ENCODE measurements around the gene HDAC1.

Gene HDAC1

GRCh38 chr1:32329931-32330466 is 38.1 kb downstream of the HDAC1 start:
- Histone ChIP-seq H3K4me1 (ENCODE audit: control insufficient read depth, low read depth, low read length) (peaks cover 5% of the 10 kb centered on the region), H3K56ac (ENCODE audit: low read length) (no peak overlapping the region), H3K79me1 (ENCODE audit: low read length) (peaks cover 12% of the 10 kb centered on the region), H2BK5ac (ENCODE audit: low read length) (no peak overlapping the region), H3K4ac (ENCODE audit: low read depth, low read length) (no peak overlapping the region), H3K9ac (ENCODE audit: low read length) (no peak overlapping the region), H4K8ac (ENCODE audit: low read depth, low read length) (no peak overlapping the region), H4K5ac (ENCODE audit: low read length) (no peak overlapping the region), H3K36me3 (ENCODE audit: control insufficient read depth, insufficient read depth, low read length) (peaks cover 10% of the 10 kb centered on the region), H3K18ac (ENCODE audit: low read length) (no peak overlapping the region), H2BK15ac (replicated peaks; ENCODE audit: low read depth) (no peak overlapping the region), H3K79me2 (ENCODE audit: control insufficient read depth, insufficient read depth, low read length) (peaks cover 16% of the 10 kb centered on the region), H2BK120ac (ENCODE audit: low read depth, low read length) (no peak overlapping the region), H3K27me3 (ENCODE audit: insufficient read depth, low read length, poor library complexity) (no peaks in the 10 kb centered on the region), H3K4me2 (ENCODE audit: low read length) (no peak overlapping the region), H3K27ac (ENCODE audit: low read depth, low read length) (no peak overlapping the region), H3K23ac (ENCODE audit: low read length) (no peak overlapping the region), H3K4me3 (ENCODE audit: low read length) (no peak overlapping the region), H2AK5ac (ENCODE audit: low read length) (no peak overlapping the region)
- WGBS (ENCODE audit: extremely low coverage, insufficient coverage, low lambda C conversion rate) = no CpG with 5 or more reads among the region's 4 CpGs
- DNase-seq = no peak

- DNase-seq = no peak
- no peak overlapping the region for H3K23ac ChIP-seq (ENCODE audit: low read length)
- no peak overlapping the region for H3K18ac ChIP-seq (ENCODE audit: low read length)
- no peak overlapping the region for H2AK5ac ChIP-seq (ENCODE audit: low read length)
- peaks cover 12% of the 10 kb centered on the region for H3K79me1 ChIP-seq (ENCODE audit: low read length)
- H3K56ac ChIP-seq (ENCODE audit: low read length) = no peak overlapping the region
- no peak overlapping the region for H2BK5ac ChIP-seq (ENCODE audit: low read length)
- no peak overlapping the region for H3K9ac ChIP-seq (ENCODE audit: low read length)
- no peak overlapping the region for H3K27ac ChIP-seq (ENCODE audit: low read depth, low read length)
- H3K4me1 ChIP-seq (ENCODE audit: control insufficient read depth, low read depth, low read length) = peaks cover 5% of the 10 kb centered on the region
- no peak overlapping the region for H3K4ac ChIP-seq (ENCODE audit: low read depth, low read length)
- no peak overlapping the region for H2BK120ac ChIP-seq (ENCODE audit: low read depth, low read length)
- no peak overlapping the region for H4K5ac ChIP-seq (ENCODE audit: low read length)
- WGBS (ENCODE audit: extremely low coverage, insufficient coverage, low lambda C conversion rate) = no CpG with 5 or more reads among the region's 12 CpGs
- H3K36me3 ChIP-seq (ENCODE audit: control insufficient read depth, insufficient read depth, low read length) = peaks cover 10% of the 10 kb centered on the region
- H2BK15ac ChIP-seq (replicated peaks; ENCODE audit: low read depth) = no peak overlapping the region
- no peak overlapping the region for H3K4me3 ChIP-seq (ENCODE audit: low read length)
- H3K27me3 ChIP-seq (ENCODE audit: insufficient read depth, low read length, poor library complexity) = no peaks in the 10 kb centered on the region
- H3K79me2 ChIP-seq (ENCODE audit: control insufficient read depth, insufficient read depth, low read length) = peaks cover 22% of the 10 kb centered on the region
- H4K8ac ChIP-seq (ENCODE audit: low read depth, low read length) = no peak overlapping the region
- no peak overlapping the region for H3K4me2 ChIP-seq (ENCODE audit: low read length)
Measured at GRCh38 chr1:32330558-32331151, 38.8 kb downstream of the HDAC1 start.

GRCh38 chr1:32331549-32331948 is 39.7 kb downstream of the HDAC1 start:
- H3K27me3 ChIP-seq (ENCODE audit: insufficient read depth, low read length, poor library complexity) = no peaks in the 10 kb centered on the region
- no peak overlapping the region for H2BK15ac ChIP-seq (replicated peaks; ENCODE audit: low read depth)
- no peak overlapping the region for H3K56ac ChIP-seq (ENCODE audit: low read length)
- H3K4ac ChIP-seq (ENCODE audit: low read depth, low read length) = no peak overlapping the region
- peaks cover 5% of the 10 kb centered on the region for H3K4me1 ChIP-seq (ENCODE audit: control insufficient read depth, low read depth, low read length)
- no peak overlapping the region for H3K4me2 ChIP-seq (ENCODE audit: low read length)
- no peak for DNase-seq
- H2AK5ac ChIP-seq (ENCODE audit: low read length) = no peak overlapping the region
- H3K79me1 ChIP-seq (ENCODE audit: low read length) = peaks cover 12% of the 10 kb centered on the region
- no peak overlapping the region for H3K18ac ChIP-seq (ENCODE audit: low read length)
- no peak overlapping the region for H3K9ac ChIP-seq (ENCODE audit: low read length)
- no peak overlapping the region for H4K5ac ChIP-seq (ENCODE audit: low read length)
- no peak overlapping the region for H2BK120ac ChIP-seq (ENCODE audit: low read depth, low read length)
- WGBS (ENCODE audit: extremely low coverage, insufficient coverage, low lambda C conversion rate) = no CpG with 5 or more reads among the region's 12 CpGs
- no peak overlapping the region for H2BK5ac ChIP-seq (ENCODE audit: low read length)
- no peak overlapping the region for H3K27ac ChIP-seq (ENCODE audit: low read depth, low read length)
- H3K79me2 ChIP-seq (ENCODE audit: control insufficient read depth, insufficient read depth, low read length) = peaks cover 24% of the 10 kb centered on the region
- no peak overlapping the region for H3K23ac ChIP-seq (ENCODE audit: low read length)
- H3K4me3 ChIP-seq (ENCODE audit: low read length) = no peak overlapping the region
- no peak overlapping the region for H4K8ac ChIP-seq (ENCODE audit: low read depth, low read length)
- peaks cover 10% of the 10 kb centered on the region for H3K36me3 ChIP-seq (ENCODE audit: control insufficient read depth, insufficient read depth, low read length)

- WGBS (ENCODE audit: extremely low coverage, insufficient coverage, low lambda C conversion rate) = no CpG with 5 or more reads among the region's 3 CpGs
- peak; percentile 31 for DNase-seq
Measured at GRCh38 chr1:32332290-32333079, 40.6 kb downstream of the HDAC1 start.

GRCh38 chr1:32333251-32333963 is 41.5 kb downstream of the HDAC1 start:
- H3K79me1 ChIP-seq (ENCODE audit: low read length) = peaks cover 12% of the 10 kb centered on the region
- no peak overlapping the region for H2BK120ac ChIP-seq (ENCODE audit: low read depth, low read length)
- no peak overlapping the region for H2BK5ac ChIP-seq (ENCODE audit: low read length)
- H3K36me3 ChIP-seq (ENCODE audit: control insufficient read depth, insufficient read depth, low read length) = peaks cover 9% of the 10 kb centered on the region
- no peak overlapping the region for H2BK15ac ChIP-seq (replicated peaks; ENCODE audit: low read depth)
- H3K56ac ChIP-seq (ENCODE audit: low read length) = no peak overlapping the region
- H3K23ac ChIP-seq (ENCODE audit: low read length) = no peak overlapping the region
- DNase-seq = no peak
- H3K9ac ChIP-seq (ENCODE audit: low read length) = no peak overlapping the region
- H3K27ac ChIP-seq (ENCODE audit: low read depth, low read length) = no peak overlapping the region
- H3K27me3 ChIP-seq (ENCODE audit: insufficient read depth, low read length, poor library complexity) = no peaks in the 10 kb centered on the region
- H3K18ac ChIP-seq (ENCODE audit: low read length) = no peak overlapping the region
- peaks cover 24% of the 10 kb centered on the region for H3K79me2 ChIP-seq (ENCODE audit: control insufficient read depth, insufficient read depth, low read length)
- H3K4me3 ChIP-seq (ENCODE audit: low read length) = no peak overlapping the region
- H3K4me1 ChIP-seq (ENCODE audit: control insufficient read depth, low read depth, low read length) = peaks cover 10% of the 10 kb centered on the region
- WGBS (ENCODE audit: extremely low coverage, insufficient coverage, low lambda C conversion rate) = no CpG with 5 or more reads among the region's 3 CpGs
- no peak overlapping the region for H4K5ac ChIP-seq (ENCODE audit: low read length)
- H3K4ac ChIP-seq (ENCODE audit: low read depth, low read length) = no peak overlapping the region
- no peak overlapping the region for H4K8ac ChIP-seq (ENCODE audit: low read depth, low read length)
- peak overlapping the region; percentile 11 for H3K4me2 ChIP-seq (ENCODE audit: low read length)
- no peak overlapping the region for H2AK5ac ChIP-seq (ENCODE audit: low read length)

More at GRCh38 chr1:32332290-32333079, 40.6 kb downstream of the HDAC1 start:
- peaks cover 10% of the 10 kb centered on the region for H3K4me1 ChIP-seq (ENCODE audit: control insufficient read depth, low read depth, low read length)
- H3K4me2 ChIP-seq (ENCODE audit: low read length) = no peak overlapping the region
- H3K9ac ChIP-seq (ENCODE audit: low read length) = no peak overlapping the region
- peaks cover 10% of the 10 kb centered on the region for H3K36me3 ChIP-seq (ENCODE audit: control insufficient read depth, insufficient read depth, low read length)
- no peak overlapping the region for H3K27ac ChIP-seq (ENCODE audit: low read depth, low read length)
- no peak overlapping the region for H4K8ac ChIP-seq (ENCODE audit: low read depth, low read length)
- H3K18ac ChIP-seq (ENCODE audit: low read length) = no peak overlapping the region
- H3K79me2 ChIP-seq (ENCODE audit: control insufficient read depth, insufficient read depth, low read length) = peaks cover 24% of the 10 kb centered on the region
- no peak overlapping the region for H2BK15ac ChIP-seq (replicated peaks; ENCODE audit: low read depth)
- H2BK5ac ChIP-seq (ENCODE audit: low read length) = no peak overlapping the region
- no peak overlapping the region for H4K5ac ChIP-seq (ENCODE audit: low read length)
- no peak overlapping the region for H2AK5ac ChIP-seq (ENCODE audit: low read length)
- H3K27me3 ChIP-seq (ENCODE audit: insufficient read depth, low read length, poor library complexity) = no peaks in the 10 kb centered on the region
- H3K23ac ChIP-seq (ENCODE audit: low read length) = no peak overlapping the region
- no peak overlapping the region for H3K4me3 ChIP-seq (ENCODE audit: low read length)
- H2BK120ac ChIP-seq (ENCODE audit: low read depth, low read length) = no peak overlapping the region
- H3K79me1 ChIP-seq (ENCODE audit: low read length) = peaks cover 12% of the 10 kb centered on the region
- no peak overlapping the region for H3K4ac ChIP-seq (ENCODE audit: low read depth, low read length)
- H3K56ac ChIP-seq (ENCODE audit: low read length) = no peak overlapping the region
